ENCODE results near the gene EFNA5. TPM values are rescaled to one million over a fixed set of nuclear protein-coding genes. Genes with fewer than 3 reads are reported as not detected.

Gene EFNA5
- total and polyA plus RNA-seq, 2 of the 13 experiments (the other 11 are each of a cell fraction or from before 2014, with no cell fraction given): not detected

DNA sequence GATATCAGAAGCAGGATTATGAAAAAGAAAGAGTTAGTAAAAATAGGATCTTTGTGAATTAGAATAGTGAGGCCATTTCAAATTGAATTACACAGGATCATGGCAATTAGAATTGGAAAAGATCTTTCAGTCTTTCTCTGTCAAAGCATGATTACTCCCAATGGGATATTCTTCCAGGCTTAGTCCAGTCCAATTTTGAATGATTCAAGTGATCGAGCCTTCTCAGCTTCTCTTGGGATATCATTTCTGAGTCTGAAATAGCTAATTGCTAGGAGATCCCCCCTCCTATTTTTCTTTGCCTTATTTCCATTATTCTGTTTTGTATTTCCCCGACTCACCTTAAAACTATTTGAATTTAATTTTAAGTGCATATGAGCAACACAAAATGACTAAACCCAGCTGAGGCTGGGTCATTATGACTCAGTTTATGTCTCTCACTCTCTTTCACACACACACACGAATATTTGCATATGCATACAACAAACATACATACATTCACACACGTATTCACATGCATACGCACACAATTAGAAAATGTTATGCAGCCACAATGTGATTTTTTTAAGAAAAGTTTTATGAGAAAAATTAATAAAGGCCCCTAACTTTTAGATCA, 34.8 kb upstream of the EFNA5 start (continued):
- TF ChIP-seq ZNF503 (CRISPR knock-in tag; IDR thresholded peaks at IDR 0.05): no peak
- no peak for TF ChIP-seq POLR2AphosphoS5 (IDR thresholded peaks at IDR 0.05; ENCODE audit: low read depth, low read length)

GRCh38 chr5:107704681-107705401, 34.1 kb upstream of the EFNA5 start:
- Histone ChIP-seq H3K9ac (ENCODE audit: insufficient read depth, low read depth, low read length) (no peak overlapping the region), H2AFZ (ENCODE audit: low read length) (no peak overlapping the region)
- CTCF ChIA-PET (ENCODE audit: low intra/inter-chr PET ratio, low total read pairs): no interaction called here

More at GRCh38 chr5:107704681-107705401, 34.1 kb upstream of the EFNA5 start:
- in situ Hi-C loops (cut with HindIII; ENCODE audit: extremely low pct_ligation_motif_present, low pct_unique_long_range_greater_than_20kb): no loop called here
- Histone ChIP-seq H4K20me1 (ENCODE audit: insufficient read depth, low read length) (no peaks in the 10 kb centered on the region), H3K79me2 (ENCODE audit: insufficient read depth, low read length) (no peaks in the 10 kb centered on the region), H3K4me3 (replicated peaks in 1 of 3; ENCODE audit: insufficient read depth in 1 of 3, low read depth in 2 of 3, low read length in 3 of 3) (no peak overlapping the region), H3K4me2 (ENCODE audit: low read depth, low read length) (no peak overlapping the region), H3K27me3 (ENCODE audit: control insufficient read depth in 1 of 2, insufficient read depth in 2 of 2, low read length in 2 of 2) (no peaks in the 10 kb centered on the region; a peak in 1 of 5 replicates), H3K4me1 (ENCODE audit: insufficient read depth, low read length) (no peaks in the 10 kb centered on the region), H3K27ac (ENCODE audit: extremely low read length, insufficient read depth, low read length) (no peak overlapping the region), H3K9me3 (ENCODE audit: low read length) (no peaks in the 10 kb centered on the region), H3K36me3 (replicated peaks in 1 of 2; ENCODE audit: control insufficient read depth in 1 of 2, insufficient read depth in 2 of 2, low read length in 2 of 2) (no peaks in the 10 kb centered on the region)
- TF ChIP-seq ATF5 (CRISPR knock-in tag; IDR thresholded peaks at IDR 0.05; ENCODE audit: low read depth) (no peak), ZNF230 (CRISPR knock-in tag; IDR thresholded peaks at IDR 0.05) (no peak), STAG1 (CRISPR knock-in tag; IDR thresholded peaks at IDR 0.05) (no peak), ZNF749 (CRISPR knock-in tag; IDR thresholded peaks at IDR 0.05; ENCODE audit: borderline replicate concordance) (no peak), RXRA (CRISPR knock-in tag; IDR thresholded peaks at IDR 0.05) (no peak), PHB2 (IDR thresholded peaks at IDR 0.05; ENCODE audit: partially characterized antibody) (no peak)
- intact Hi-C loops (cut with micrococcal nuclease; ENCODE audit: unreplicated experiment): no loop called here
- DNase-seq (ENCODE audit: low spot score) (no peak), FAIRE-seq (no peak), ATAC-seq (no peak)
- POLR2A ChIA-PET: no interaction called here
- BruUV-seq (replicated peaks): no TSS peak
- 7% methylated on average over 12 of the region's 12 CpGs for WGBS (ENCODE audit: low lambda C conversion rate)

Measured in HepG2 (cell line).